ENCODE measurements around the gene MYDGF.

MYDGF gene

DNA sequence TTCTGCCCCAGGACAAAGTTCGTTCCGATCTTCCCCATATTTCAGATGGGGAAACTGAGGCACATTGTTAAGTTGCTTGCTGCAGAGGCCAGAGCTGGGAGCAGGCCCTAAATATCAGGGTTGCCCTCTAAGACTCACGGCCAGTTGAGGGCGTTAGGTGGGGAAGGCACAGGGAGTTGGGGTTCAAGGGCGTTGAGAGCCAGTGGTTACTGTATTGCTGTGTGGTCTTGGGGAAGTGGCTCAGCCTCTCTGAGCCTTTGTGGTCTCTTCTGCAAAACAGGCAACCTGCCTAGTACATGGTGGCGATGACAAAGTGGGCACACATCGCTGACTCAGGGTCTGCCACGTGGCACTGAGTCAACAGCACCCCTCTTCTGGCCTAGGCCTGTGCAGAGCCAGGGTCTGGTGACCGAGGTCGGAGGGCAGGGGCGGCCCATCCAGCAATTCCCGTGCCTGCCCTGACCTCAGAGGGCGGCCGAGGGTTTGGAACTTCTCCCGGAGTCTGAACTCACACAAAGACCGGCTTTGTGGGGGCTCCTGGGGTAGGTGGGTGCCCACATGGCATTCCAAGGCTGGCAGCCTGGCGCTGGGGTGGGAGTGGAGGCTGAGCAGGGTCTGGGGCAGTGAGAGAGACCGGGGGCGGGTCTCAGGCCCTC lies 20.6 kb downstream of the MYDGF start:
- peak overlapping the region in 2 of 5 donors; percentile 3 to 26 for H3K4me3 ChIP-seq (ENCODE audit: low read depth in 1 of 5, low read length in 5 of 5)
- peaks cover 0 to 38% (median 5%) of the 10 kb centered on the region in 5 donors for H3K4me1 ChIP-seq (ENCODE audit: control insufficient read depth in 5 of 5, insufficient read depth in 5 of 5, low read length in 5 of 5)
- no peak overlapping the region for H3K9ac ChIP-seq (ENCODE audit: low read length in 5 of 5)
- no peaks in the 10 kb centered on the region for H3K27me3 ChIP-seq (ENCODE audit: control insufficient read depth in 5 of 5, insufficient read depth in 4 of 5, low read length in 5 of 5)
- H3K27ac ChIP-seq (ENCODE audit: low read depth, low read length): peak overlapping the region; percentile 46
- H3K36me3 ChIP-seq (ENCODE audit: control insufficient read depth in 5 of 5, insufficient read depth in 5 of 5, low read length in 5 of 5): peaks cover 0 to 18% (median 7%) of the 10 kb centered on the region in 5 donors
- no peaks in the 10 kb centered on the region for H3K9me3 ChIP-seq (ENCODE audit: control insufficient read depth in 5 of 5, low read length in 5 of 5)

DNA sequence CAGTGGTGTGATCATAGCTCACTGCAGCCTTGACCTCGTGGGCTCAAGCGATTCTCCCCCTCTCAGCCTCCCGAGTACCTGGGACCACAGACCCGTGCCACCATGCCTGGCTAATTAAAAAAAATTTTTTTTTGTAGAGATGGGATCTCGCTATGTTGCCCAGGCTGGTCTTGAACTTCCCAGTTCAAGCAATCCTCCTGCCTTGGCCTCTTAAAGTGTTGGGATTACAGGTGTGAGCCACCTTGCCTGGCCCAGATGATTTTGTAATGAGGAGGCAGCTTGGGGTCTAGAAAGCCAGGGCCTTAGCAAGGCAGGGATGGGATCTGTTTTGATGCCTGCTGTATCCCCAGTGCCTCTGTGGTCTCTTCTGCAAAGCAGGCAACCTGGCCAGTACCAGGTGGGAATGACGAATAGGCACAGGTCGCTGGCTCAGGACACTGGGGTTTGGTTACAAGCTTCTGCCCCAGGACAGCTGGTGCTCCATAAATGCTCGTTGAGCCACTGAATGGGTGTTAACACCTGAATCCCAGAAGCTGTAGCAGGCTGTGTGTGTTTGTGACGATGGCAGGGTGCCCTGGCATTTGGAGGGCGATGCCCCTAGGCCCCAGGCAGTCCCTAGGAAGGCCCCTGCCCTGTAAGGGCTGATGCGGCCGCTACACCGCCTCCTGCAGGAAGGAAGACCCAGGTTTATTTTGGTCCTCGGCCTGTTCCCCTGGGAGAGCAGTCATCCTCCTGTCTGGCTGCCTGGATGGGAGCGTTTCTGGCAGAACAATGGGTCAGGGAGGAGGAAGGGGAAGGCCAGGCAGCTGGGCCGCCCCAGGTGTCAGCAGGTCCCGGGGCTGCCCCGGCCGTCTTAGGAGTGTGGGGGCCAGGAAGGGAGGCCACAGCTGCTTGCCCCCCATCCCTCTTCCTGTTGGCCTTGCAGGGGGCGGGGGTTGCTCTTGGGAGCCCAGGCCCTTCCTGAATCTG lies 22.2 kb downstream of the MYDGF start:
- peak overlapping the region; percentile 58 for H3K27ac ChIP-seq (ENCODE audit: low read depth, low read length)
- peaks cover 0 to 14% (median 7%) of the 10 kb centered on the region in 5 donors for H3K36me3 ChIP-seq (ENCODE audit: control insufficient read depth in 5 of 5, insufficient read depth in 5 of 5, low read length in 5 of 5)
- H3K27me3 ChIP-seq (ENCODE audit: control insufficient read depth in 5 of 5, insufficient read depth in 4 of 5, low read length in 5 of 5): no peaks in the 10 kb centered on the region
- no peaks in the 10 kb centered on the region for H3K9me3 ChIP-seq (ENCODE audit: control insufficient read depth in 5 of 5, low read length in 5 of 5)
- peak overlapping the region in 2 of 5 donors; percentile 58 to 73 for H3K9ac ChIP-seq (ENCODE audit: low read length in 5 of 5)
- peaks cover 0 to 38% (median 5%) of the 10 kb centered on the region in 5 donors for H3K4me1 ChIP-seq (ENCODE audit: control insufficient read depth in 5 of 5, insufficient read depth in 5 of 5, low read length in 5 of 5)
- H3K4me3 ChIP-seq (ENCODE audit: low read depth in 1 of 5, low read length in 5 of 5): peak overlapping the region in 3 of 5 donors; percentile 1 to 19 (median 11)

DNA sequence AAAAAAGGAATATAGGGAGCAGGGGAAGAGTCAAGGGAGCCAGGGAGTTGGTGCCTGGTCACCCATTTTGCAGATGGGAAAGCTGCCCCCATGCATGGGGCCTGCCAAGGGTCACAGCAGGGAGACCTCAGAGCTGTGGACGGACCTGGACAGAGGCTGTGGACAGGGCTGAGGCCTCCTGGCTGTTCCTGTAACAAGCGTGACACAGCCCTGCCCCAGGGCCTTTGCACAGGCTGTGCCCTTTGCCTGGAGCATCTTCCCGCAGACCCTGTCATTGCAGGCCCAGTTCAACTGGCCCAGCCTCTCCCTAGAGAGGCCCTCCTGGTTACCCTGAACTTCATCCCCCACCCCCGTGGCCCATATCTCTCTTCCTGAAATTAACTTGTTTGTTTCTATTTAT lies 24.4 kb downstream of the MYDGF start:
- H3K27ac ChIP-seq (ENCODE audit: low read depth, low read length): peak overlapping the region; percentile 30

DNA sequence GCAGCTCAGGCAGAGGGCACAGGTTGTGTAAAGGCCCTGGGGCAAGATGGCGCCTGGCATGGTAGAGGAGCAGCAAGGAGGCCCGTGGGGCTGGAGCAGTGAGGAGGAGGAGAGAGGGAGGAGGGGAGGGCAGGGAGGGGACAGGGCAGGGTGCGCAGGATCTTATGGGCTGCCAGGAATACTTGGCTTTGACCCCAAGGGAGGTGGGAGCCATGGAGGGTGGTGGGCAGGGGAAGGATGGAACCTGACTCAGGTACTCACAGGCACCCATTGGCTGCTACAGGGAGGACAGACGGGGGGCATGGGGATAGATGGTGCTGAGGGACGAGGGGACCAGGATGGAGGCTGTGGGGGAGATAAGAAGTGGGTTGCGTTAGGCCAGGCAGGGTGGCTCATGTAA lies 27.5 kb downstream of the MYDGF start:
- no peak overlapping the region for H3K9ac ChIP-seq (ENCODE audit: low read length in 5 of 5)
- peaks cover 0 to 42% (median 30%) of the 10 kb centered on the region in 5 donors for H3K4me1 ChIP-seq (ENCODE audit: control insufficient read depth in 5 of 5, insufficient read depth in 5 of 5, low read length in 5 of 5)
- H3K36me3 ChIP-seq (ENCODE audit: control insufficient read depth in 5 of 5, insufficient read depth in 5 of 5, low read length in 5 of 5): no peaks in the 10 kb centered on the region
- H3K9me3 ChIP-seq (ENCODE audit: control insufficient read depth in 5 of 5, low read length in 5 of 5): no peaks in the 10 kb centered on the region
- no peak overlapping the region for H3K27ac ChIP-seq (ENCODE audit: low read depth, low read length)
- no peak overlapping the region for H3K4me3 ChIP-seq (ENCODE audit: low read depth in 1 of 5, low read length in 5 of 5)
- H3K27me3 ChIP-seq (ENCODE audit: control insufficient read depth in 5 of 5, insufficient read depth in 4 of 5, low read length in 5 of 5): no peaks in the 10 kb centered on the region

More for the DNA sequence above, 24.4 kb downstream of the MYDGF start:
- no peaks in the 10 kb centered on the region for H3K27me3 ChIP-seq (ENCODE audit: control insufficient read depth in 5 of 5, insufficient read depth in 4 of 5, low read length in 5 of 5)
- no peak overlapping the region for H3K4me3 ChIP-seq (ENCODE audit: low read depth in 1 of 5, low read length in 5 of 5)
- H3K4me1 ChIP-seq (ENCODE audit: control insufficient read depth in 5 of 5, insufficient read depth in 5 of 5, low read length in 5 of 5): peaks cover 0 to 49% (median 12%) of the 10 kb centered on the region in 5 donors
- H3K9me3 ChIP-seq (ENCODE audit: control insufficient read depth in 5 of 5, low read length in 5 of 5): no peaks in the 10 kb centered on the region
- no peak overlapping the region for H3K9ac ChIP-seq (ENCODE audit: low read length in 5 of 5)
- no peaks in the 10 kb centered on the region for H3K36me3 ChIP-seq (ENCODE audit: control insufficient read depth in 5 of 5, insufficient read depth in 5 of 5, low read length in 5 of 5)

DNA sequence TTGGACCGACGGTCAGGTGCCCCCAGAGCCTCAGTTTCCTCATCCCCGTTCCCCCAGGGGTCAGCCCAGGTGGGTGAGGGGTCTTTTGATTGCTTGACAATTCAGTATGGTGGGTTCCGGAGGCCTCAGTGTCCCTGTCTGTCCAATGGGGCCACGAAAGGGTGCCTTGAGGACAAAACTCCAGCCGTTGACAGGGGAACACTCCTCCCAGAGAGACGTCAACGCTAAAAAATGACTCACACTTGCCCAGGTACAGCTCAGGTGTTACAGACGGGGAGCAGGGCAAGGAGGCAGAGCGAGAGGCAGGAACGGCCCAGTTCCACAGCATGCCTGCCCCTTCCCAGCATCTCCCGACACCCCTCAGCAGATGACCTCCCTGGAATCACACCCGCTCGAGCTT lies 29.0 kb downstream of the MYDGF start:
- H3K36me3 ChIP-seq (ENCODE audit: control insufficient read depth in 5 of 5, insufficient read depth in 5 of 5, low read length in 5 of 5): no peaks in the 10 kb centered on the region
- H3K9me3 ChIP-seq (ENCODE audit: control insufficient read depth in 5 of 5, low read length in 5 of 5): no peaks in the 10 kb centered on the region
- no peaks in the 10 kb centered on the region for H3K27me3 ChIP-seq (ENCODE audit: control insufficient read depth in 5 of 5, insufficient read depth in 4 of 5, low read length in 5 of 5)
- H3K9ac ChIP-seq (ENCODE audit: low read length in 5 of 5): peak overlapping the region in 2 of 5 donors; percentile 39 to 95
- H3K27ac ChIP-seq (ENCODE audit: low read depth, low read length): peak overlapping the region; percentile 76
- H3K4me1 ChIP-seq (ENCODE audit: control insufficient read depth in 5 of 5, insufficient read depth in 5 of 5, low read length in 5 of 5): peaks cover 0 to 43% (median 39%) of the 10 kb centered on the region in 5 donors
- peak overlapping the region in 4 of 5 donors; percentile 19 to 95 (median 58) for H3K4me3 ChIP-seq (ENCODE audit: low read depth in 1 of 5, low read length in 5 of 5)

DNA sequence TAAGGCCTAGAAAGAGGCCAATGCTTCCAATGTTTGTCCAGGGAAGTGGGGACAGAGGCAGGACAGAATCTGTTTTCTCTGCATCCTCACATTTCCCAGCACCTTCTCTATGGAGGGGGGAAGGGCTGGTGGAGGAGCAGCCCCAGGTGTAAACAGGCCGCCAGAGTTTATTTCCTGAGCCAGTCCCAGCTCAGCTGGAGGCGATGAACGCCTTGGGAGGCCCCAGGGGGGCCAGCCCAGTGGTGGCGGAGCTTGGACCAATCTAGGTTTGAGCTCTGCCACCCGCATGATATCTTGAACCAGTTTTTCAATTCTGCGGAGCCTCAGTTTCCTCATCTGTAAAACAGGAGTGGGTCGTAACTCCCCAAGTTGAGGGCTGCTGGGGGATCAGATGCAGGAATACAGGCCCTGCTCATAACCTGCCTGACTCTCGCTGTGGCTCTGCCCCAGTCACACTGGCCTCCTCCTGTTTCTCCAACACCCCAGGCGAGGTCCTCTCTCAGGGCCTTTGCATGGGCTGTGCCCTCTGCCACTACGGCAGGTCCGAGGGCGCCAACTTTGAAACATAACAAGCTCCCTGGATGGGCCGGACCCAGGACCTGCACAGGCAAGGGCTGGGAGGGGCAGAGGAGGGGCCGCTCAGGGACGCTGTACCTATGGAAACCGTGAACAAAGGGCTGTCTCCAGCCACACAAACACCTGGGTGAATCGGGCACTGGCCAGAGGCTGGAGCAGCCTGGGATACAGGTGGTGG lies 29.7 kb downstream of the MYDGF start:
- Histone ChIP-seq H3K9ac (ENCODE audit: low read length in 5 of 5) (peak overlapping the region in 3 of 5 donors; percentile 60 to 95 (median 78)), H3K9me3 (ENCODE audit: control insufficient read depth in 5 of 5, low read length in 5 of 5) (no peaks in the 10 kb centered on the region), H3K27me3 (ENCODE audit: control insufficient read depth in 5 of 5, insufficient read depth in 4 of 5, low read length in 5 of 5) (no peaks in the 10 kb centered on the region), H3K4me3 (ENCODE audit: low read depth in 1 of 5, low read length in 5 of 5) (peak overlapping the region; percentile 48 to 95 (median 80)), H3K27ac (ENCODE audit: low read depth, low read length) (peak overlapping the region; percentile 76), H3K36me3 (ENCODE audit: control insufficient read depth in 5 of 5, insufficient read depth in 5 of 5, low read length in 5 of 5) (no peaks in the 10 kb centered on the region), H3K4me1 (ENCODE audit: control insufficient read depth in 5 of 5, insufficient read depth in 5 of 5, low read length in 5 of 5) (peaks cover 0 to 46% (median 45%) of the 10 kb centered on the region in 5 donors)

DNA sequence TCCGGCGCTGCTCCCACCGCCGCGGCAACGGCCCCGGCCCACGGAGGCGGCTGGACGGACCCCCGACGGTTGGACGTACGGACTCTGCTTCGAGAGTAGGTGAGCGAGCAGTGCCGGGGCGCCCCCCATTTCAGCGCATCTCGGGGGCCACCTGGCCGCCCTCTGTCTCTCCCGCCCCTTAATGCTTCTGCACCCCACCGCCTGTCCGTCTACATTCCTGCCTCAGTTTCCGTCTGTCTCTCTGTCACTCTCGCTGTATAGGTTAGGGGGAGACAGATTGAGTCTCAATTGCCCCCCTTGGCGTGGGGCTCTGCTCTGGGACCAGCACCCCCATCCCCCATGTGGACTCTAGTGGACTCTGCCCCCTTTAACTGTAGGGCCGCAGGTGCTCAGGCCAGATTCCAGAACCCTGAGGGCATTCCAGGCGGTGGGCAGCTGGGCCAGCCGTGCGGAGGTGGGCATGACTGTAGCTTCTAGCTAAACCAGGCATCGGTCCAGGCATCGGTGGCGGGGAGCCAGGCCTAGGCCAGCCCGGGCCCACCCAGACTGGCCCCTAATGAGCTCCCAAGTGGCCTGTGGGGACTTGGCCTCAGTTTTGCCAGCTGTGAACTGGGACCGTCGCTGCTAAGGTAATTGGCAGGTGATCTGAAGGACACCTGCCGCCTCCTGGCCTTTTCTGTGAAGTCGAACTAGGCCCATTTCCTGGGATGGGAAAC lies 30.5 kb downstream of the MYDGF start:
- H3K4me1 ChIP-seq (ENCODE audit: control insufficient read depth in 5 of 5, insufficient read depth in 5 of 5, low read length in 5 of 5): peaks cover 0 to 46% (median 45%) of the 10 kb centered on the region in 5 donors
- peak overlapping the region; percentile 76 for H3K27ac ChIP-seq (ENCODE audit: low read depth, low read length)
- no peaks in the 10 kb centered on the region for H3K9me3 ChIP-seq (ENCODE audit: control insufficient read depth in 5 of 5, low read length in 5 of 5)
- H3K4me3 ChIP-seq (ENCODE audit: low read depth in 1 of 5, low read length in 5 of 5): peak overlapping the region; percentile 70 to 95 (median 80)
- H3K36me3 ChIP-seq (ENCODE audit: control insufficient read depth in 5 of 5, insufficient read depth in 5 of 5, low read length in 5 of 5): no peaks in the 10 kb centered on the region
- peak overlapping the region in 4 of 5 donors; percentile 6 to 95 (median 69) for H3K9ac ChIP-seq (ENCODE audit: low read length in 5 of 5)
- H3K27me3 ChIP-seq (ENCODE audit: control insufficient read depth in 5 of 5, insufficient read depth in 4 of 5, low read length in 5 of 5): no peaks in the 10 kb centered on the region

DNA sequence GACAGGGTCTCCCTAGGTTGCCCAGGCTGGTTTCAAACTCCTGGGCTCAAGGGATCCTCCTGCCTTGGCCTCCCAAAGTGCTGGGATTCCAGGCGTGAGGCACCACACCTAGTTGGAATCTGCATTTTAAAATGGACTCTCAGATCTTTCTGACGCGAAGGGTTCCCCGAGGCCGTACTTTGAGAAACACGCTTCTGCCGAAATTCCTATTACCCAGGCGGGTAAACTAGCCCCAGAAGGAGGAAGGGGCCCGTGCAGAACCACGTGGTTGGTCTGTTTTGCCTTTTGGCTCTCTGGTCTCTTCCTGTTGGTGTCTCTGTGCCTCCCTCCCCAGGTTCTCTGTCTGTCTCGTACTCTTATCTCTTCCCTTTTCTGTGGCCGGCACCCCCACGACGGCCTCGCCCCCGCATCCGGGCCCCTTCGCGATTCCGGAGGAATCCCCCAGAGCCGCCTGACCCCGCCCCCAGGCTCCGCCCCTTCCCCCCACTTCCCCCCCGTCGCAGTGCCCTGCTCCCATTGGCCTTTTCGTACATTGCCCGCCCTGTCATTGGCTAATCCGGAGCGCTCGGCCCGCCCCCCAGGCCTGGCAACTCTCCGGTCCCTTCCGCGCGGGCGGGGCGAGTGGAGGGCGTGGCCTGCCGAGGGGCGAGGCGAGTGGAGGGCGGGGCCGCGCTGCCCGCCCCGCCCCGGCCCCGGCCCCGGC lies 31.2 kb downstream of the MYDGF start, which contains the start of gene TNFAIP8L1:
TSS of gene TNFAIP8L1 (plus strand) at position 689 of the 703 bp plus-strand sequence. CDS start 12,354 bp downstream, outside the sequence.
- peak within 1 kb of the TSS; percentile 76 for H3K27ac ChIP-seq (ENCODE audit: low read depth, low read length)
- no peaks in the 10 kb centered on the region for H3K9me3 ChIP-seq (ENCODE audit: control insufficient read depth in 5 of 5, low read length in 5 of 5)
- H3K27me3 ChIP-seq (ENCODE audit: control insufficient read depth in 5 of 5, insufficient read depth in 4 of 5, low read length in 5 of 5): no peaks in the 10 kb centered on the region
- no peaks in the 10 kb centered on the region for H3K36me3 ChIP-seq (ENCODE audit: control insufficient read depth in 5 of 5, insufficient read depth in 5 of 5, low read length in 5 of 5)
- peaks cover 0 to 46% (median 45%) of the 10 kb centered on the region in 5 donors for H3K4me1 ChIP-seq (ENCODE audit: control insufficient read depth in 5 of 5, insufficient read depth in 5 of 5, low read length in 5 of 5)
- H3K4me3 ChIP-seq (ENCODE audit: low read depth in 1 of 5, low read length in 5 of 5): peak within 1 kb of the TSS; percentile 70 to 95 (median 80)
- H3K9ac ChIP-seq (ENCODE audit: low read length in 5 of 5): peak within 1 kb of the TSS in 4 of 5 donors; percentile 6 to 95 (median 70)

Measured in subcutaneous abdominal adipose tissue (tissue), 5 donors.